HG02852 (cell line): ENCODE results near the gene TFAM.
A peak's percentile ranks its signal among the peaks of the same experiment; 100 is the strongest.
"Not testable (repeated sequence)": the region's sequence is repeated elsewhere in the genome, so short reads cannot be mapped to it uniquely, and the experiment has no call there.

Experiments used
- ATAC-seq: cut with Tn5 transposase; IDR thresholded peaks from one replicate; pipeline ENCODE4 v1.9.1; 2021; ENCODE audit warnings: mild to moderate bottlenecking, moderate library complexity; ENCODE audit not compliant: unreplicated experiment

Gene TFAM

DNA sequence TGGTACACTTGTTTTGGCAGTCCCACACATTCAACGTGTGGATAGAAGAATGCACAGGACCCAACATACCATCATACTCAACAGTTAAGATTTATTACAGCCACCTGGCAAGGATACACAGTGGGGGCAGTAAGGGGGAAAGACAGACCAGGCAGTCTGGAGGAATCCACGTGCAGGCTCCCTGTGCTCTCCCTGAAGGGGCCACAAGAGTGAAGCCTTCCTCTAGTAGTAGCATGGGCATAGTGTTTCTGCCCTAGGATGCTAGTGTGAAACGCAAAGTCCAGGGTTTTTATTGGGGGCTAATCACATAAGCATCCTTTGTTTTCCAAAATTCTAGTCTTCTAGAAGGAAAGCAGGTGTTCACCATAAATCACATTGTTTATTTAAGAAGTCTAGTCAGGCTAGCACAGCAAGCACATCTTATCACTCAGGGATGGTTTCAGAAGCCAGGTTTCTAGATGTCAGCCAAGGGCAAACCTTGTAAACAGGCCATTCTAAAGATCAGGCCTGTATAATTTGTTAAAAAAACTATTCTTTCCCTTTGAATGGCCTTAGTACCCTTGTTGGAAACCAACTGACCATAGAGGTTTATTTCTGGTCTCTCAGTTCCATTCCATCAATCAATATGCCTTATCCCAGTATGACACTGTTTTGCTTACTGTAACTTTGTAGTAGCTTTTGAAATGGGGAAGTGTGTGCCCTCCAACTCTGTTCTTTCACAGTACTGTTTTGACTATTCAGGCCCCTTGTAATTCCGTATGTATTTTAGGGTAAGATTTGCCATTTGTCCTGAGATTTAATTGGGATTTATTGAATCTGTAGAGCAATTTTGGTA lies 12.4 kb upstream of the TFAM start:
- ATAC-seq = peak; percentile 81

DNA sequence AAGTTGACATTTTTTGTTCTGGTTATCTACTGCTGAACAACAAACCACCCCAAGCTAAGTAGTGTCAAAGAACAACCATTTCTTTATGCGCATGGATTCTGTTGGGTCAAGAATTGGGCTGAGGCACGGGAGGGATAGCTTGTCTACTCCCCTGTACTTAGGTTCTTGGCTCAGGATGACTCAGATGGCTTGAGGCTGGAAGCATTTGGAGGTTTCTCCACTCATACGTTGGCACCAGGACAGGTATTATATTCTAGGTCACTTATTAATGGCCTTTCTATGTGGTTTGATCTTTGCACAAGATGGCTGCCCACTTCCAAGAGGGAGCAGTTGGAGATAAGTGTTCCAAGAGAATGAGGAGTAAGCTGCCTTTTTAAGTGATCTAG lies 11.8 kb upstream of the TFAM start:
- ATAC-seq = peak; percentile 23

- ATAC-seq = no peak
Observed at GRCh38 chr10:58382489-58382995, 2.7 kb upstream of the TFAM start.

DNA sequence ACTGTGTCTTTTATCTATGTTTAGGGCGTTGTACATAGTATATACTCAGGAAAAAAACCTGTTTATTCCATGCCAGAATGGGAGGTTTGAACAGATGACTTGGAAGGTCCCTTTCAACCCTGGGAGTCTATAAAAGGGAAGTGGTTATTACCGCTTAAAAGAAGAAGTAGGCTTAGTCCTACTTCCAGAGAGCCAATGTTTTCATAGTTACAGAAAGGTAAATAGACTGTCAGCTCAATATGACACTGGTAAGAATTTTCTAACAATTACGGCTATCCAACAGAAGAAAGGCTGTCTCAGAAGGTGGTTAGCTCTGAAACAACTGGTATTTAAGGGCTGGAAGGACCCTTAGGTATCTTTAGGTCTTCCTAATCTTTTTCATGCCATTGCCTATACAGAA lies 1.1 kb upstream of the TFAM start:
- ATAC-seq = peak; percentile 49

GRCh38 chr10:58384544-58384998 lies 639 bp upstream of the TFAM start:
- ATAC-seq = peak; percentile 3

- ATAC-seq = peak; percentile 7
Observed at GRCh38 chr10:58385784-58386112, 538 bp downstream of the TFAM start.

- no peak for ATAC-seq
Observed at GRCh38 chr10:58389024-58389423, 3.8 kb downstream of the TFAM start.

DNA sequence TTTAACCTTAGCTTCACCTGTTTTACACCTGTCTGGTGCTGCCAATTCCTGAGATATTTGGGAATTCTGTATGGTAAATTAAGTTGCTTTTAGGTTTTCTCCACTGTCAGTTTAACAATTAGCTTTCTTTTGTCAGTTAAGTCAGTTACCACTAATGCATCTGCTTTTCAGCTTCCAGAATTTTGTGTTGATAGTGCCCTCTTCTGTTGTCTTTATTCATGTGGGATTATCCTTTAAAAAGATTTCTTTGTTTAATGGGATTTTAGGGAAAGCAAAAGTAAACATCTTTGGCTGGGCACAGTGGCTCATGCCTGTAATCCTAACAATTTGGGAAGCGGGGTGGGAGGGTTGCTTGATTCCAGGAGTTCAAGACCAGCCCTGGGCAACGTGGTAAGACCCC lies 8.1 kb downstream of the TFAM start:
- no peak for ATAC-seq

DNA sequence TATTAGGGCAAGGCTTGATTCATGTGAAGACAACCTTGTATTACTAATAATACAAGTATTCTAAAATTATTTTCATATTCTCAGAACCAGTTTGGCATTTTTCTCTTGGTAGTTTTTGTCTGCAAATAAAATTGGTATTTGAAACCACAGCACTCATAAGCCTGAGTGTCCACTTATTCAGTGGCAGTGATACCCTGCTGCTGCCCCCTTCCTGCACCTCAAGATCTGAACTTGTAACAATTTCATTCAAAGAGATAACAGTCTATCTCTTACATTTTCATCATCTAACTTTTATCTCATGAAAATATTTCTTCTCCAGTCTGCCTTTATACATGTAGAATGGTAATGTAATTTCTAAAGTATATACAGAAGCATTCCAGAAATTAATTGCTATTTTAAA lies 9.3 kb downstream of the TFAM start:
- no peak for ATAC-seq

DNA sequence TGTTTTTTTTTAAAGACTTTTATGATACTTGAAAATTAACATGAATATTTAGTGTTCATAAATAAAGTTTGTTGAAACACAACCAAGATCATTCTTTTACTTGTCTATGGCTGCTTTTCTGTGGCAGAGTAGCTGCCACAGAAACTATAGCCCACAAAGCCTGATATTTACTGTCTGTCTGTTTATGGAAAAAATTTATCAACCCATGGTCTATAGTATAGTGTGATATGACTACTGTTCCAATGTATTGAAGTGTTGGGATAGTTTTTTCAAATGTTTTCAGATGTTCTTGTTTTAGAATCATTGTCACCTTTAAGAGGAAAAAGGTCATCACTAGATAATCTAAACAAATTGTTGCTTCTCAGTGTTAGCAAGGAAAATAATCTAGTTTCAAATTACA lies 10.8 kb downstream of the TFAM start:
- ATAC-seq = no peak

DNA sequence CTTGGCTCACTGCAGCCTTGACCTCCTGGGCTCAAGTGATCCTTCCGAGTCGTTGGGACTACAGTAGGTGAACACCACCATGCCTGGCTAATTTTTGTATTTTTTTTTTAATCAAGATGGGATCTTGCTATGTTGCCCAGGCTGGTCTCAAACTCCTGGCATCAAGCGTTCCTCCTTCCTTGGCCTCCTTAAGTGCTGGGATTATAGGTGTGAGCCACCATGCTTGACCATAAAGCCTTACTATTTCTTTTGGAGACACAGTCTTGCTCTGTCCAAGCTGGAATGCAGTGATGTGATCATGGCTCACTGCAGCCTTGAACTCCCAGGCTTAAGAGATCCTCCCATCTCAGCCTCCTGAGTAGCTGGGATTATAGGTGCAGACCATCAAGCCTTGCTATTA lies 12.6 kb downstream of the TFAM start:
- no peak for ATAC-seq

DNA sequence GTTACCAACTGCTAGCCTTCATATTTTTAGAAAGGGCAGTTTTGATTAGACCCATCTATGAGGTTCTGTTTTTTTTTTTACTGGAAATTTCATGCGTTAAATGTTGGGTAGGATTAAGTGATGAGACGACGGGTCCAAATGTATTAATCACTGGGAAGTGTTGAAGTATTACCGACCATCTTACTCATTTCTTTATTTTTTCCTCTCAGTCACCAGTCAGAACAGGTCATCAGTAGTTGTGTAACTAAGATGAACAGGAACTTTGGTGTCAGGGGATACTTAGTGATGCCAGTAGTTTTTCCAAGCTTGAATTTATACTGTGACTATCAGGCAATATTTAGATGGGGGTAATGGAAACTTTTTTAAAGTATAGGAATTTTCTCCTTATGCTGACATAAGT lies 14.2 kb downstream of the TFAM start:
- no peak for ATAC-seq

GRCh38 chr10:58400609-58401008 lies 15.4 kb downstream of the TFAM start:
- ATAC-seq = no peak

DNA sequence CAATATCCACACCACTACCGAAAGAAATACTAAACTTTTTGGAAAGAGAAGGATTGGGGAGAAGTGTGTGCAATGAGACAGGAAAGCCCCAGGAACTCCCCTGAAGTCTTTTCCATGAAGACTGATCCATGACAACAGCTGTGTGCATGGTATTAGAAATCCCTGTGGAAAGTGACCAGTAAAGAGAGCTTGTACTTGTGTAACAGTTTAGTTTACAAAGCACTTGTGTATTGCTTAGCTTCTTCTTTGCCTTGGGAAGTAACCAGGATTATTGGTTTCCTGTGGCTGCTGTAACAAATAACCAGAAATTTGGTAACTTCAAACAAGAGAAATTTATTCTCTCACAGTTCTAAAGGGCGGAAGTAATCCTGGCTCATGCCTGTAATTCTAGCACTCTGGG lies 18.8 kb downstream of the TFAM start:
- no peak for ATAC-seq

- ATAC-seq = no peak
Observed at GRCh38 chr10:58409956-58410610, 24.9 kb downstream of the TFAM start.

DNA sequence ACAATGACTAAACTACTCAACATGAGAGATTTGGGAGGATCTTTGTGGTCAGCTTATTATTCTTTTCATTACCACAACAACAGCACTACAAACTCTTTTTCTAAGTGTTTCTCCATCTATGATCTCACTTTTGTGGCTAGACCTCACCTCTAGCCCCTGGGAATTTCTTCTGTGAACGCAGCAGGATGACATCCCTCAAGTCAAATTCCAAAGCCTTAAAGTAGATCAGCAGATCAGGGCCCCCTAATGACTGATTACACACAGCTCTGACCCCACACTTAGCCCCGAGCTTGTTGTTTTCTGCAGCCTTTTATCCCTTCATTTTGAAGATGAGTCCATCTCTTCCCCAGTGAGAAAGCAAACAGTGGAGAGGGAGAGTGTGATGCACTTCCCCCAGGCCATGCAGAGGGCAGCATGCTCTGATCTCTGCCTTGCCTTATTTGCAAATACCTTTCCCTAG lies 27.3 kb downstream of the TFAM start:
- ATAC-seq = no peak

- ATAC-seq = no peak
Observed at GRCh38 chr10:58414270-58415041, 29.2 kb downstream of the TFAM start.

GRCh38 chr10:58415757-58416156 lies 30.5 kb downstream of the TFAM start:
- no peak for ATAC-seq

- ATAC-seq = not testable (repeated sequence)
Observed at GRCh38 chr10:58417902-58418301, 32.7 kb downstream of the TFAM start.

GRCh38 chr10:58424176-58424575 lies 39.0 kb downstream of the TFAM start:
- no peak for ATAC-seq

GRCh38 chr10:58428436-58428835 lies 43.2 kb downstream of the TFAM start:
- not testable (repeated sequence) for ATAC-seq
